GM23338 (cell line): ENCODE results near the gene CCDC106. TPM values are rescaled to one million over a fixed set of nuclear protein-coding genes. Genes with fewer than 3 reads are reported as not detected.

Source experiments
- ATAC-seq: fragments of 200-7000 bp; cut with Tn5 transposase; 3 replicates; pipeline ENCODE4 v1.9.1; 2020
- DNase-seq: peaks from one replicate; pipeline ENCODE4 v3.0.0-alpha.2; 2015; ENCODE audit warnings: low spot score
- H2AFZ ChIP-seq: fragments of 200-600 bp; sonication (generic); 2 replicates; pipeline ENCODE4 v1.8.0; 2016; ENCODE audit warnings: antibody characterized with exemption, mild to moderate bottlenecking, moderate library complexity
- H3F3A ChIP-seq: fragments of 200-600 bp; sonication (generic); replicated peaks from 2 replicates; pipeline ENCODE4 v1.8.0; 2017; ENCODE audit warnings: antibody characterized with exemption, mixed run types, low read depth
- H3K27ac ChIP-seq: fragments of 200-600 bp; sonication (generic); 2 replicates; pipeline ENCODE4 v1.6.1; 2016; ENCODE audit warnings: low read depth
- H3K27me3 ChIP-seq: fragments of 200-600 bp; sonication (generic); 2 replicates; pipeline ENCODE4 v1.8.0; 2016; ENCODE audit warnings: mild to moderate bottlenecking, mixed run types, moderate library complexity; ENCODE audit not compliant: insufficient read depth
- H3K36me3 ChIP-seq: fragments of 200-600 bp; sonication (generic); 2 replicates; pipeline ENCODE4 v1.8.0; 2016; ENCODE audit warnings: mild to moderate bottlenecking; ENCODE audit not compliant: insufficient read depth
- H3K4me1 ChIP-seq: fragments of 200-600 bp; sonication (generic); 2 replicates; pipeline ENCODE4 v1.8.0; 2016; ENCODE audit warnings: mild to moderate bottlenecking, moderate library complexity; ENCODE audit not compliant: insufficient read depth
- H3K4me2 ChIP-seq: fragments of 200-600 bp; sonication (generic); 2 replicates; pipeline ENCODE4 v1.7.1; 2017; ENCODE audit warnings: mixed run types
- H3K4me3 ChIP-seq: fragments of 200-600 bp; sonication (generic); 2 replicates; pipeline ENCODE4 v1.6.1; 2016; ENCODE audit warnings: mixed run types
- H3K79me2 ChIP-seq: fragments of 200-600 bp; sonication (generic); replicated peaks from 2 replicates; pipeline ENCODE4 v1.8.0; 2017; ENCODE audit warnings: mild to moderate bottlenecking; ENCODE audit not compliant: insufficient read depth
- H3K9me2 ChIP-seq: fragments of 200-600 bp; sonication (generic); 2 replicates; pipeline ENCODE4 v1.8.0; 2017; ENCODE audit not compliant: insufficient read depth
- H4K20me1 ChIP-seq: fragments of 200-600 bp; sonication (generic); replicated peaks from 2 replicates; pipeline ENCODE4 v1.8.0; 2017; ENCODE audit warnings: mild to moderate bottlenecking; ENCODE audit not compliant: insufficient read depth
- H3K27ac Mint-ChIP-seq: 2 replicates; pipeline ENCODE4 v1.8.0; 2020; ENCODE audit warnings: inconsistent platforms, mild to moderate bottlenecking, moderate library complexity, mixed read lengths
- H3K27me3 Mint-ChIP-seq: 3 replicates; pipeline ENCODE4 v1.8.0; 2022; ENCODE audit warnings: low read depth, mild to moderate bottlenecking, moderate library complexity, mixed read lengths, inconsistent platforms; ENCODE audit not compliant: insufficient read depth, poor library complexity
- H3K36me3 Mint-ChIP-seq: 3 replicates; pipeline ENCODE4 v1.8.0; 2021; ENCODE audit warnings: low read depth, mild to moderate bottlenecking, inconsistent platforms, moderate library complexity, mixed read lengths
- H3K4me1 Mint-ChIP-seq: 3 replicates; pipeline ENCODE4 v1.8.0; 2020; ENCODE audit warnings: mild to moderate bottlenecking, inconsistent platforms, mixed read lengths
- H3K4me3 Mint-ChIP-seq: 3 replicates; pipeline ENCODE4 v1.8.0; 2021; ENCODE audit warnings: moderate library complexity, mild to moderate bottlenecking, inconsistent platforms, mixed read lengths
- H3K9me3 Mint-ChIP-seq: 3 replicates; pipeline ENCODE4 v1.8.0; 2020; ENCODE audit warnings: moderate library complexity, mild to moderate bottlenecking, inconsistent platforms, mixed read lengths
- CREB1 ChIP-seq: fragments of 250-450 bp; sonication (Bioruptor Pico); IDR thresholded peaks from 2 replicates; pipeline ENCODE4 v1.5.0; 2020; ENCODE audit warnings: low read depth, mild to moderate bottlenecking, moderate library complexity
- EZH2 ChIP-seq: fragments of 200-600 bp; sonication (generic); IDR thresholded peaks from one replicate; pipeline ENCODE4 v1.8.0; 2017; ENCODE audit warnings: antibody characterized with exemption, mild to moderate bottlenecking, low read depth; ENCODE audit not compliant: unreplicated experiment
- EZH2phosphoT487 ChIP-seq: fragments of 200-600 bp; sonication (generic); IDR thresholded peaks from one replicate; pipeline ENCODE4 v1.8.1; 2018; ENCODE audit warnings: antibody characterized with exemption; ENCODE audit not compliant: unreplicated experiment
- JUNB ChIP-seq: IDR thresholded peaks from one replicate; pipeline ENCODE4 v1.6.1; 2016; ENCODE audit warnings: antibody characterized with exemption; ENCODE audit not compliant: unreplicated experiment
- NANOG ChIP-seq: IDR thresholded peaks from 2 replicates; pipeline ENCODE4 v1.6.1; 2016; ENCODE audit warnings: antibody characterized with exemption, borderline replicate concordance
- POLR2AphosphoS5 ChIP-seq: IDR thresholded peaks from 2 replicates; pipeline ENCODE4 v1.6.1; 2016; ENCODE audit warnings: antibody characterized with exemption, low read depth
- STAT1 ChIP-seq: IDR thresholded peaks from one replicate; pipeline ENCODE4 v1.6.1; 2016; ENCODE audit warnings: antibody characterized with exemption; ENCODE audit not compliant: unreplicated experiment
- ZNF114 ChIP-seq: fragments of 250-450 bp; sonication (Bioruptor Pico); IDR thresholded peaks from 2 replicates; pipeline ENCODE4 v1.5.0; 2020; ENCODE audit warnings: mild to moderate bottlenecking, moderate library complexity
- ZNF331 ChIP-seq: fragments of 250-450 bp; sonication (Bioruptor Pico); IDR thresholded peaks from 2 replicates; pipeline ENCODE4 v1.5.0; 2020; ENCODE audit warnings: low read depth, mild to moderate bottlenecking, moderate library complexity
- polyA plus RNA-seq: library from polyadenylated mRNA; unstranded; fragments of >200 nt; fragmentation: Nextera tagmentation; extraction: Ambion mirVana; gene quantifications from 2 replicates; pipeline ENCODE4 v1.2.1, GENCODE V29; 2016
- total RNA-seq: library from RNA; depleted of rRNA; stranded (reverse); fragments of >200 nt; shearing (Covaris generic); gene quantifications from 2 replicates; pipeline ENCODE4 v1.2.3, GENCODE V29; 2014
- TF ChIP-seq, protein P1 (sequence below): IDR thresholded peaks from 2 replicates; pipeline ENCODE4 v1.6.1; 2016; ENCODE audit warnings: antibody characterized with exemption
- TF ChIP-seq, protein P2 (sequence below): IDR thresholded peaks from one replicate; pipeline ENCODE4 v1.6.1; 2018; ENCODE audit warnings: antibody characterized with exemption; ENCODE audit not compliant: unreplicated experiment

The CCDC106 gene
- total and polyA plus RNA-seq, 2 experiments from 2014 or later = 12.0 to 17.6 TPM

DNA sequence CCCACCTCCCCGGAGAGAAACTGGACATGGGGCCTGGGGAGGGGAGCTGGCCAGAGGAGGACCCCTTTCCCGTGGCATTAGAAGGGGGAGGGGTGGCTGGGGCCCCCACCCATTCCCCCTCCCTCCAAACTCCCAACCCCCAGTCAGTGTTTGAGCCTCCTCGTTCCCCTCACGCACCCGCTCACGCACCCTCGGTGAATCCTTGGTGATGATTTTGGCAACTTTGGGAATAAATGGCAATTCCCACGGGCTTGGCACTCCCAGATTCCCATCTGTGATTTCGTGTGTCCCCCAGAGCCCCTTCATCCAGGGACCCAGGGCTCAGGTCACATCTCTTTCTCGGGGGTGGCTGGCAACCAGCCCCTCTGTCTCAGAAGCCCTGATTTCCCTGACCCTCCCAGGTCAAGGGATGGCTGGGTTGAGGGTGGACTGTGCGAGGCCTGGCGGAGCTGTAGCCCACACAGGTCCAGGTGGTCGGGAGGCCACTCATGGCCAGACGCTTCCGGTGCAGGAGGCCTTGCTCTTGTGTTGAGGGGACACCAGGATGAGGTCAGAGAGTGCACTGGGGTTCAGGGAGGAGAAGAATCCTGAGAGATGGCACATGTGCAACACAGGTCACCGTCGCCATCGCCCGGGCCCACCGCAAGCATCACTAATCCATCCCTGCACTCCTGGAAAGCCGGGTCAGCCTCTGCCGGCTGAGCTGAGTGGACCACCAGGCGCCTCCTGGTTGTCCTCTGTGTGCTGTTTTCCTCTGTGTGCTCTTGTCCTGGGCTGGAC lies 47.7 kb downstream of the CCDC106 start (continued):
- TF ChIP-seq ZNF114 (CRISPR knock-in tag) (no peak), STAT1 (no peak), POLR2AphosphoS5 (no peak), JUNB (no peak), EZH2 (no peak), ZNF331 (no peak), NANOG (no peak), EZH2phosphoT487 (no peak)
- TF ChIP-seq, protein P1, sequence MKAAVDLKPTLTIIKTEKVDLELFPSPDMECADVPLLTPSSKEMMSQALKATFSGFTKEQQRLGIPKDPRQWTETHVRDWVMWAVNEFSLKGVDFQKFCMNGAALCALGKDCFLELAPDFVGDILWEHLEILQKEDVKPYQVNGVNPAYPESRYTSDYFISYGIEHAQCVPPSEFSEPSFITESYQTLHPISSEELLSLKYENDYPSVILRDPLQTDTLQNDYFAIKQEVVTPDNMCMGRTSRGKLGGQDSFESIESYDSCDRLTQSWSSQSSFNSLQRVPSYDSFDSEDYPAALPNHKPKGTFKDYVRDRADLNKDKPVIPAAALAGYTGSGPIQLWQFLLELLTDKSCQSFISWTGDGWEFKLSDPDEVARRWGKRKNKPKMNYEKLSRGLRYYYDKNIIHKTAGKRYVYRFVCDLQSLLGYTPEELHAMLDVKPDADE = no peak
- TF ChIP-seq, protein P2, sequence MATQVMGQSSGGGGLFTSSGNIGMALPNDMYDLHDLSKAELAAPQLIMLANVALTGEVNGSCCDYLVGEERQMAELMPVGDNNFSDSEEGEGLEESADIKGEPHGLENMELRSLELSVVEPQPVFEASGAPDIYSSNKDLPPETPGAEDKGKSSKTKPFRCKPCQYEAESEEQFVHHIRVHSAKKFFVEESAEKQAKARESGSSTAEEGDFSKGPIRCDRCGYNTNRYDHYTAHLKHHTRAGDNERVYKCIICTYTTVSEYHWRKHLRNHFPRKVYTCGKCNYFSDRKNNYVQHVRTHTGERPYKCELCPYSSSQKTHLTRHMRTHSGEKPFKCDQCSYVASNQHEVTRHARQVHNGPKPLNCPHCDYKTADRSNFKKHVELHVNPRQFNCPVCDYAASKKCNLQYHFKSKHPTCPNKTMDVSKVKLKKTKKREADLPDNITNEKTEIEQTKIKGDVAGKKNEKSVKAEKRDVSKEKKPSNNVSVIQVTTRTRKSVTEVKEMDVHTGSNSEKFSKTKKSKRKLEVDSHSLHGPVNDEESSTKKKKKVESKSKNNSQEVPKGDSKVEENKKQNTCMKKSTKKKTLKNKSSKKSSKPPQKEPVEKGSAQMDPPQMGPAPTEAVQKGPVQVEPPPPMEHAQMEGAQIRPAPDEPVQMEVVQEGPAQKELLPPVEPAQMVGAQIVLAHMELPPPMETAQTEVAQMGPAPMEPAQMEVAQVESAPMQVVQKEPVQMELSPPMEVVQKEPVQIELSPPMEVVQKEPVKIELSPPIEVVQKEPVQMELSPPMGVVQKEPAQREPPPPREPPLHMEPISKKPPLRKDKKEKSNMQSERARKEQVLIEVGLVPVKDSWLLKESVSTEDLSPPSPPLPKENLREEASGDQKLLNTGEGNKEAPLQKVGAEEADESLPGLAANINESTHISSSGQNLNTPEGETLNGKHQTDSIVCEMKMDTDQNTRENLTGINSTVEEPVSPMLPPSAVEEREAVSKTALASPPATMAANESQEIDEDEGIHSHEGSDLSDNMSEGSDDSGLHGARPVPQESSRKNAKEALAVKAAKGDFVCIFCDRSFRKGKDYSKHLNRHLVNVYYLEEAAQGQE = no peak

DNA sequence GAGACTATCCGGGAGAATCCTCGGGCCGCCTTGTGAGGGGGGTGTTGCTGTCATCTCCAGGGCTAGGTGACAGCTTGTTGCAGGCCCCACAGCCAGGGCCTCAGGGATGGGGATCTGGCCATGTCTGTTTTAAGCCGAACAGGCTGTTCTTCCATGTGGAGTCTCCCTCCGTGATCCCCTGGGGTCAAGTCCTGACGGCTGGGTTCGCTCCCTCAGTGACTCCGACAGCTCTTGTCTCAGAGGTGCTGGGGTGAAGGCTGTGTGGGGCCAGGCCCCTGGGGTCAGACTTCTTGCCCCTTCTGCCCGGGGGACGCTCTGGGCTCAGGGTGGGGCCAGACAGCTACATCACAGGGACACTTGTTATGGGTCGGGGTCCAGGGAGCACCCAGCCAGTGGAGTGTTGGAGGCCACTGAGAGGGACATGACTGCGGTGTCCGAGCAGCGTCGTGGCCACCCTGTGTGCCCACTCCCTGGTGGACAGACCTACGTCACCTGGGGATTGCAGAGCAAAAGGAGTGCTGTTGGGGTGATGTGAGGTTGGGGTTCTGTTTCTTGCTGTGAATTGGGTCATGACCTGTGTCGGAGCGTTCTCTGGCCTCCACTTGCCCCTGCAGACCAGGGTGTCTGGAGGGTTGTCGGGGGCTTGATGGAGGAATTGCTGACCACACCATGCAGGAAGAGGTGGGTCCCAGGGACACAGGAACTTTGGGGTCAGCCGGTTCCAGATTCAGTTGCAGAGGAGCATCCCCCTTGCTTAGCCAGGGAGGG lies 48.5 kb downstream of the CCDC106 start:
- Histone ChIP-seq H3F3A (no peaks in the 10 kb centered on the region), H3K27ac (no peak overlapping the region), H3K4me3 (no peak overlapping the region), H4K20me1 (no peaks in the 10 kb centered on the region; the same call in 1 of the 2 replicates), H3K9me2 (no peaks in the 10 kb centered on the region), H3K4me2 (no peak overlapping the region), H3K36me3 (no peaks in the 10 kb centered on the region), H3K4me1 (no peaks in the 10 kb centered on the region), H3K27me3 (no peaks in the 10 kb centered on the region), H2AFZ (no peak overlapping the region), H3K79me2 (no peaks in the 10 kb centered on the region)
- H3K27me3 Mint-ChIP-seq = peaks cover 4% of the 10 kb centered on the region
- peaks cover under 1% of the 10 kb centered on the region; the same call in 1 of the 3 replicates for H3K9me3 Mint-ChIP-seq
- no peaks in the 10 kb centered on the region; the same call in 2 of the 3 replicates for H3K4me1 Mint-ChIP-seq
- no peak overlapping the region for H3K4me3 Mint-ChIP-seq
- H3K36me3 Mint-ChIP-seq = peaks cover 46% of the 10 kb centered on the region
- no peak for DNase-seq
- no peak overlapping the region for H3K27ac Mint-ChIP-seq
- no peak for ATAC-seq
- TF ChIP-seq CREB1 (CRISPR knock-in tag) (no peak), EZH2 (no peak), NANOG (no peak), STAT1 (no peak), JUNB (no peak), EZH2phosphoT487 (no peak), ZNF114 (CRISPR knock-in tag) (no peak)
- TF ChIP-seq, protein P1 = no peak
- TF ChIP-seq, protein P2 = no peak
